H1 (cell line): Measurements from ENCODE around the gene FARS2. TPM values are rescaled to one million over a fixed set of nuclear protein-coding genes. Genes with fewer than 3 reads are reported as not detected.
A peak's percentile ranks its signal among the peaks of the same experiment; 100 is the strongest.

Experiments
- CTCF ChIA-PET: fragments of 300-600 bp; sonication (Branson Sonifier 250); formaldehyde crosslinking; loops from one replicate; lab custom pipeline; 2021; ENCODE audit not compliant: partially characterized antibody; lab: Charles Lee
- POLR2A ChIA-PET: fragments of 300-600 bp; sonication (Branson Sonifier 250); formaldehyde crosslinking; loops from one replicate; lab custom pipeline; 2021; ENCODE audit warnings: inconsistent platforms; ENCODE audit not compliant: partially characterized antibody; lab: Charles Lee
- DNase-seq, 2 experiments: peaks; one replicate each; pipeline versions ENCODE4 v3.0.0 to v3.0.0-alpha.2; 2010 to 2022; ENCODE audit warnings: low spot score in 2 of 2, low read depth in 1 of 2, mixed read lengths in 1 of 2
- FAIRE-seq: peaks from 2 replicates; lab custom pipeline; 2011; peaks lifted over from hg19 to GRCh38; lab: Jason Lieb, UNC
- H2AFZ ChIP-seq: 2 replicates; pipeline ENCODE4 v1.8.1; 2012; ENCODE audit warnings: low read length, inconsistent platforms
- H2AK5ac ChIP-seq: 2 replicates; pipeline ENCODE4 v1.6.1; 2013; ENCODE audit warnings: low read depth, low read length
- H2BK120ac ChIP-seq: replicated peaks from 2 replicates; pipeline ENCODE3; 2013; ENCODE audit warnings: low read depth, low read length, inconsistent platforms
- H2BK12ac ChIP-seq: 2 replicates; pipeline ENCODE4 v1.6.1; 2013; ENCODE audit warnings: low read depth, low read length
- H2BK15ac ChIP-seq: 2 replicates; pipeline ENCODE4 v1.6.1; 2013; ENCODE audit warnings: low read length
- H2BK20ac ChIP-seq: 2 replicates; pipeline ENCODE4 v1.6.1; 2013; ENCODE audit warnings: low read length
- H2BK5ac ChIP-seq: 2 replicates; pipeline ENCODE4 v1.6.1; 2013; ENCODE audit warnings: low read depth, low read length
- H3K14ac ChIP-seq: 2 replicates; pipeline ENCODE4 v1.6.1; 2013; ENCODE audit warnings: inconsistent platforms; ENCODE audit not compliant: insufficient read length
- H3K18ac ChIP-seq: 2 replicates; pipeline ENCODE4 v1.6.1; 2013; ENCODE audit warnings: low read length; ENCODE audit errors: extremely low read depth
- H3K23ac ChIP-seq: 2 replicates; pipeline ENCODE4 v1.6.1; 2013; ENCODE audit warnings: inconsistent platforms; ENCODE audit not compliant: insufficient read length
- H3K23me2 ChIP-seq: 2 replicates; pipeline ENCODE4 v1.6.1; 2013; ENCODE audit warnings: low read depth, low read length
- H3K27ac ChIP-seq: 2 replicates; pipeline ENCODE4 v1.6.1; 2011; ENCODE audit warnings: low read depth, low read length, inconsistent platforms
- H3K27me3 ChIP-seq, 4 experiments: replicated peaks in 1 of 4; 1 replicate in 1 of 4; 2 replicates in 3 of 4; pipeline versions ENCODE4 v1.6.1 to v1.8.1; 2011 to 2013; ENCODE audit warnings: low read length in 3 of 4, mild to moderate bottlenecking in 3 of 4, inconsistent platforms in 2 of 4, mixed read lengths in 2 of 4, moderate library complexity in 1 of 4; ENCODE audit not compliant: control insufficient read depth in 3 of 4, insufficient read depth in 3 of 4; ENCODE audit errors: extremely low read depth in 1 of 4
- H3K36me3 ChIP-seq, 4 experiments: 2 replicates each; pipeline versions ENCODE4 v1.6.1 to v1.8.1; 2011 to 2013; ENCODE audit warnings: mild to moderate bottlenecking in 4 of 4, low read length in 3 of 4, moderate library complexity in 2 of 4, control low read depth in 1 of 4, inconsistent platforms in 1 of 4; ENCODE audit not compliant: insufficient read depth in 4 of 4, control insufficient read depth in 2 of 4
- H3K4ac ChIP-seq: replicated peaks from 2 replicates; pipeline ENCODE3; 2013; ENCODE audit warnings: low read length, low read depth, mixed read lengths, inconsistent platforms; ENCODE audit not compliant: insufficient read length
- H3K4me1 ChIP-seq, 4 experiments: replicated peaks in 1 of 4; 1 replicate in 1 of 4; 2 replicates in 3 of 4; pipeline versions ENCODE4 v1.6.1 to v1.8.1; 2011 to 2013; ENCODE audit warnings: low read length in 3 of 4, inconsistent platforms in 2 of 4, mixed read lengths in 1 of 4; ENCODE audit not compliant: insufficient read depth in 4 of 4, control insufficient read depth in 3 of 4
- H3K4me2 ChIP-seq, 2 experiments: 2 replicates each; pipeline versions ENCODE4 v1.6.1 to v1.8.1; 2011 to 2013; ENCODE audit warnings: low read depth in 2 of 2, low read length in 2 of 2, control low read depth in 1 of 2, inconsistent platforms in 1 of 2, mild to moderate bottlenecking in 1 of 2; ENCODE audit not compliant: insufficient read depth in 1 of 2
- H3K4me3 ChIP-seq, 4 experiments: fragments of 200-600, 300-600 bp in 1 of 4; sonication (generic), shearing (Covaris generic), sonication (Bioruptor Twin) in 1 of 4; 2 replicates each; pipeline versions ENCODE4 v1.5.1 to v1.8.1; 2011 to 2016; ENCODE audit warnings: low read length in 4 of 4, low read depth in 3 of 4, control low read depth in 2 of 4, inconsistent platforms in 2 of 4, mild to moderate bottlenecking in 2 of 4, mixed read lengths in 1 of 4, moderate library complexity in 1 of 4; ENCODE audit not compliant: insufficient read depth in 2 of 4; ENCODE audit errors: extremely low read depth in 1 of 4
- H3K56ac ChIP-seq: replicated peaks from 2 replicates; pipeline ENCODE3; 2013; ENCODE audit warnings: low read depth, mild to moderate bottlenecking, mixed read lengths, low read length, inconsistent platforms; ENCODE audit not compliant: insufficient read length
- H3K79me1 ChIP-seq: 2 replicates; pipeline ENCODE4 v1.6.1; 2013; ENCODE audit warnings: low read depth, low read length, control low read depth
- H3K79me2 ChIP-seq, 2 experiments: 2 replicates each; pipeline versions ENCODE4 v1.6.1 to v1.8.1; 2012 to 2013; ENCODE audit warnings: low read length in 2 of 2, mild to moderate bottlenecking in 2 of 2, inconsistent platforms in 1 of 2; ENCODE audit not compliant: insufficient read depth in 2 of 2, control insufficient read depth in 1 of 2
- H3K9ac ChIP-seq, 4 experiments: replicated peaks in 1 of 4; 1 replicate in 1 of 4; 2 replicates in 3 of 4; pipeline versions ENCODE4 v1.6.1 to v1.8.1; 2011 to 2013; ENCODE audit warnings: low read depth in 3 of 4, low read length in 3 of 4, control low read depth in 2 of 4, mild to moderate bottlenecking in 2 of 4, moderate library complexity in 2 of 4, inconsistent platforms in 1 of 4; ENCODE audit errors: extremely low read depth in 1 of 4
- H3K9me3 ChIP-seq, 2 experiments: 2 replicates each; pipeline versions ENCODE4 v1.6.1 to v1.8.1; 2012 to 2013; ENCODE audit warnings: mild to moderate bottlenecking in 2 of 2, moderate library complexity in 2 of 2, control low read depth in 1 of 2, inconsistent platforms in 1 of 2, low read depth in 1 of 2, low read length in 1 of 2, mixed read lengths in 1 of 2; ENCODE audit not compliant: insufficient read depth in 2 of 2
- H4K20me1 ChIP-seq, 2 experiments: replicated peaks in 1 of 2; 2 replicates each; pipeline versions ENCODE3 to v1.8.1; 2011 to 2013; ENCODE audit warnings: inconsistent platforms in 2 of 2, low read length in 2 of 2, mild to moderate bottlenecking in 1 of 2; ENCODE audit not compliant: insufficient read depth in 2 of 2, control insufficient read depth in 1 of 2
- H4K5ac ChIP-seq: 2 replicates; pipeline ENCODE4 v1.6.1; 2013; ENCODE audit warnings: low read length, low read depth, mixed read lengths, inconsistent platforms; ENCODE audit not compliant: insufficient read length
- H4K8ac ChIP-seq: 2 replicates; pipeline ENCODE4 v1.8.0; 2013; ENCODE audit warnings: mild to moderate bottlenecking, moderate library complexity, low read length, inconsistent platforms; ENCODE audit not compliant: insufficient read depth; ENCODE audit errors: extremely low read depth
- H4K91ac ChIP-seq: replicated peaks from 2 replicates; pipeline ENCODE3; 2013; ENCODE audit warnings: low read length, mixed read lengths, inconsistent platforms; ENCODE audit not compliant: insufficient read length
- ASH2L ChIP-seq: fragments of 200-600, 300-600 bp; sonication (generic); IDR thresholded peaks from one replicate; pipeline ENCODE4 v1.7.1; 2017; ENCODE audit warnings: low read length
- ATF2 ChIP-seq: IDR thresholded peaks from 2 replicates; pipeline ENCODE4 v1.6.1; 2012; ENCODE audit warnings: low read length, inconsistent platforms
- ATF3 ChIP-seq: IDR thresholded peaks from 2 replicates; pipeline ENCODE4 v1.6.1; 2011; ENCODE audit warnings: low read depth, mild to moderate bottlenecking, low read length; ENCODE audit not compliant: insufficient read depth
- BCL11A ChIP-seq, 2 experiments: IDR thresholded peaks; one replicate each; pipeline ENCODE4 v1.6.1; 2011; ENCODE audit warnings: low read depth in 2 of 2, low read length in 2 of 2, mild to moderate bottlenecking in 2 of 2
- JUN ChIP-seq: IDR thresholded peaks from 2 replicates; pipeline ENCODE4 v1.6.1; 2011; ENCODE audit warnings: low read depth, mild to moderate bottlenecking, improper control_type of control experiment, low read length
- KDM4A ChIP-seq: IDR thresholded peaks from one replicate; pipeline ENCODE4 v1.7.1; 2012; ENCODE audit warnings: low read depth, mild to moderate bottlenecking, moderate library complexity, low read length, inconsistent platforms; ENCODE audit not compliant: severe bottlenecking
- TAF1 ChIP-seq: IDR thresholded peaks from 2 replicates; pipeline ENCODE4 v1.6.1; 2011; ENCODE audit warnings: mild to moderate bottlenecking, low read depth, low read length
- TAF7 ChIP-seq: optimal IDR thresholded peaks from 2 replicates; pipeline ENCODE3; 2011; ENCODE audit warnings: low read depth, mild to moderate bottlenecking, inconsistent platforms, low read length, moderate library complexity, borderline replicate concordance
- WGBS, 2 experiments: shearing (Covaris generic) in 1 of 2; methylation state at CpG; one replicate each; pipeline versions ENCODE4 v1.1.6 to v1.1.7; 2013 to 2015; ENCODE audit warnings: low lambda C conversion rate in 2 of 2, mixed read lengths in 2 of 2, inconsistent platforms in 1 of 2, low coverage in 1 of 2, missing lambda C conversion rate in 1 of 2; ENCODE audit not compliant: insufficient replicate concordance in 2 of 2, insufficient coverage in 1 of 2, insufficient read length in 1 of 2; ENCODE audit errors: extremely low coverage in 1 of 2, missing lambda C conversion rate in 1 of 2; 5-methylcytosine and 5-hydroxymethylcytosine counted together
- polyA plus RNA-seq, 7 experiments: library from polyadenylated mRNA; depleted of rRNA in 3 of 7; stranded (reverse) in 5 of 7; unstranded in 2 of 7; fragments of >200 nt in 5 of 7; fragments of 200-250 nt in 2 of 7; gene quantifications; 1 replicate in 5 of 7; 2 replicates in 1 of 7; 4 replicates in 1 of 7; pipeline versions ENCODE4 v1.2.1 to v1.2.3, GENCODE V29; 2011 to 2013; ENCODE audit warnings: missing spikeins in 2 of 7, mixed read lengths in 2 of 7
- total RNA-seq: library from RNA; stranded (reverse); fragmentation: NEBNext Ultra II Directional; extraction: Animal tissue kit (Norgen Biotek cat#: 25700); gene quantifications from 2 replicates; pipeline ENCODE4 v1.2.1, GENCODE V29; 2021
- TF ChIP-seq, protein P1 (sequence below): IDR thresholded peaks from 2 replicates; pipeline ENCODE4 v1.6.1; 2012; ENCODE audit warnings: inconsistent platforms

The FARS2 gene
- total and polyA plus RNA-seq, 2 of the 8 experiments (the other 6 are each of a cell fraction or from before 2014, with no cell fraction given): 11.7 to 14.4 TPM

DNA sequence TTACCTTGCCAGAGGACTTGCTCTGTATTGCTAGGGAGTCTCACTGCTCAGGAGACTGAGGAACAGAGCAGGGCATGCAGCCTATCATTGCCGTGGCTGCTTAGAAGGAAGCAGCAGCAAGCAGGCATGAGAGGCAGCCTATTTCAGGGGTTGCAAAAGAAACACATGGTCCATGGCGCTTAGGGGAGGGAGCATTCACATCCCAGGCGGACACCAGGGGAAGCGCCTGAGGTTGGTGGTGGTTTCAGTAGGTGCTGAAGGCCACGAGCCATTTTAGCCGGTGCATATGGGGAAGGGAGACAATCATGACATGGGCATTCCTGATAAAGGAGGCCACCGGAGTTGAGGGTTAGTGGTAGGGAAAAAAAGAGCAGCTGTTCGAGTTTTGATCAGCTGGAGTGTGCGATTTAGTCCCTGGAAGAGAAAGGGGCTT lies 20.9 kb downstream of the FARS2 start:
- H3K4me2 ChIP-seq: 0 out of 4 replicates have a peak overlapping the region, but pooled peaks of 1 of the 2 experiments have one; percentile 14
- no peak overlapping the region for H2BK5ac ChIP-seq
- no peak overlapping the region for H3K14ac ChIP-seq
- H3K9ac ChIP-seq: no peak overlapping the region
- peaks cover 0 to 4% of the 10 kb centered on the region in 2 experiments; a peak in 1 of 4 replicates for H3K79me2 ChIP-seq
- WGBS, 2 experiments: 67% methylated on average over 9 of the region's 9 CpGs; no CpG with 5 or more reads in 1 of the 2 experiments
- H4K5ac ChIP-seq: no peak overlapping the region
- no peak for DNase-seq
- TF ChIP-seq KDM4A (no peak), JUN (no peak), ATF2 (no peak), TAF7 (no peak), TAF1 (no peak), BCL11A (IDR thresholded peaks at IDR 0.05; ENCODE audit: low read depth in 2 of 2, low read length in 2 of 2) (no peak), ATF3 (no peak), ASH2L (peak; percentile 29)
- TF ChIP-seq, protein P1, sequence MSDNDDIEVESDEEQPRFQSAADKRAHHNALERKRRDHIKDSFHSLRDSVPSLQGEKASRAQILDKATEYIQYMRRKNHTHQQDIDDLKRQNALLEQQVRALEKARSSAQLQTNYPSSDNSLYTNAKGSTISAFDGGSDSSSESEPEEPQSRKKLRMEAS: peak; percentile 67
- no peaks in the 10 kb centered on the region for H4K20me1 ChIP-seq
- H3K56ac ChIP-seq: no peak overlapping the region
- no peak overlapping the region for H2AK5ac ChIP-seq
- no peak overlapping the region for H2AFZ ChIP-seq
- no peak overlapping the region for H3K4me3 ChIP-seq
- H3K27me3 ChIP-seq: no peaks in the 10 kb centered on the region
- no peak overlapping the region for H3K27ac ChIP-seq
- H4K91ac ChIP-seq: no peak overlapping the region
- H2BK120ac ChIP-seq: no peak overlapping the region
- no peak overlapping the region for H3K18ac ChIP-seq
- H3K23me2 ChIP-seq: no peaks in the 10 kb centered on the region
- ChIA-PET CTCF (interaction anchor here (1.6 kb wide), 1 partner anchor 20 kb away, joined by 5 read pairs; no protein-coding TSS in a partner anchor), POLR2A (no interaction called here)
- no peaks in the 10 kb centered on the region for H3K9me3 ChIP-seq
- H3K79me1 ChIP-seq: peaks cover 6% of the 10 kb centered on the region; the same call in 1 of the 2 replicates
- no peak overlapping the region for H3K4ac ChIP-seq
- H2BK12ac ChIP-seq: no peak overlapping the region
- H3K4me1 ChIP-seq: peaks cover 0 to 7% (median 3%) of the 10 kb centered on the region in 4 experiments; a peak in 3 of 7 replicates
- H2BK20ac ChIP-seq: no peak overlapping the region
- no peak overlapping the region for H2BK15ac ChIP-seq
- FAIRE-seq: no peak
- H3K23ac ChIP-seq: no peak overlapping the region
- H3K36me3 ChIP-seq: no peaks in the 10 kb centered on the region
- peak overlapping the region; percentile 45; the same call in 1 of the 2 replicates for H4K8ac ChIP-seq
